H1 (cell line): ENCODE measurements around the gene DNAJC27. TPM values are rescaled to one million over a fixed set of nuclear protein-coding genes. Genes with fewer than 3 reads are reported as not detected.

Experiments
- ASH2L ChIP-seq: fragments of 200-600, 300-600 bp; sonication (generic); IDR thresholded peaks from one replicate; pipeline ENCODE4 v1.7.1; 2017; ENCODE audit warnings: low read length
- BACH1 ChIP-seq: IDR thresholded peaks from 2 replicates; pipeline ENCODE4 v1.6.1; 2012; ENCODE audit warnings: low read length, improper control_type of control experiment
- CHD1 ChIP-seq: IDR thresholded peaks from 2 replicates; pipeline ENCODE4 v1.6.1; 2012; ENCODE audit warnings: low read depth, low read length, improper control_type of control experiment
- polyA plus RNA-seq, 7 experiments: library from polyadenylated mRNA; depleted of rRNA in 3 of 7; stranded (reverse) in 5 of 7; unstranded in 2 of 7; fragments of >200 nt in 5 of 7; fragments of 200-250 nt in 2 of 7; gene quantifications; 1 replicate in 5 of 7; 2 replicates in 1 of 7; 4 replicates in 1 of 7; pipeline versions ENCODE4 v1.2.1 to v1.2.3, GENCODE V29; 2011 to 2013; ENCODE audit warnings: missing spikeins in 2 of 7, mixed read lengths in 2 of 7
- total RNA-seq: library from RNA; stranded (reverse); fragmentation: NEBNext Ultra II Directional; extraction: Animal tissue kit (Norgen Biotek cat#: 25700); gene quantifications from 2 replicates; pipeline ENCODE4 v1.2.1, GENCODE V29; 2021
- TF ChIP-seq, protein P1 (sequence below): fragments of 300-600 bp; sonication (generic); IDR thresholded peaks from 2 replicates; pipeline ENCODE4 v1.7.1; 2012; ENCODE audit warnings: low read length, moderate library complexity, mild to moderate bottlenecking, inconsistent platforms; ENCODE audit not compliant: insufficient replicate concordance
- TF ChIP-seq, protein P2 (sequence below): IDR thresholded peaks from 2 replicates; pipeline ENCODE4 v1.6.1; 2012; ENCODE audit warnings: low read length, inconsistent platforms

The DNAJC27 gene
- total and polyA plus RNA-seq, 2 of the 8 experiments (the other 6 are each of a cell fraction or from before 2014, with no cell fraction given): 1.4 to 4.5 TPM

DNA sequence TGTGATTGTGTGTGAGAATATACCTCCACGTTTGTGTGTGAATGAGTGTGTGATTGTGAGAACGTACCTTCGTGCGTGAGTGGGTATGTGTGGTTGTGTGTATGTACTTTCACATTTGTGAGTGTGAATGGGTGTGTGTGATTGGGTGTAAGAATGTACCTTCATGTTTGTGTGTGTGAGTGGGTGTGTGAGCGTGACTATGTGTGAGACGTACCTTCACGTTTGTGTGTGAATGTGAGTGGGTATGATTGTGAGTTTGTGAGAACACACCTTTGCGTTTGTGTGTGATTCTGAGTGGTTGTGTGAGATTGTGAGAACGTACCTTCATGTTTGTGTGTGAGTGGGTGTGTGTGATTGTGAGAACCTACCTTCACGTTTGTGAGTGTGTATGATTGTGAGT, 45.9 kb downstream of the DNAJC27 start (continued):
- TF ChIP-seq, protein P1, sequence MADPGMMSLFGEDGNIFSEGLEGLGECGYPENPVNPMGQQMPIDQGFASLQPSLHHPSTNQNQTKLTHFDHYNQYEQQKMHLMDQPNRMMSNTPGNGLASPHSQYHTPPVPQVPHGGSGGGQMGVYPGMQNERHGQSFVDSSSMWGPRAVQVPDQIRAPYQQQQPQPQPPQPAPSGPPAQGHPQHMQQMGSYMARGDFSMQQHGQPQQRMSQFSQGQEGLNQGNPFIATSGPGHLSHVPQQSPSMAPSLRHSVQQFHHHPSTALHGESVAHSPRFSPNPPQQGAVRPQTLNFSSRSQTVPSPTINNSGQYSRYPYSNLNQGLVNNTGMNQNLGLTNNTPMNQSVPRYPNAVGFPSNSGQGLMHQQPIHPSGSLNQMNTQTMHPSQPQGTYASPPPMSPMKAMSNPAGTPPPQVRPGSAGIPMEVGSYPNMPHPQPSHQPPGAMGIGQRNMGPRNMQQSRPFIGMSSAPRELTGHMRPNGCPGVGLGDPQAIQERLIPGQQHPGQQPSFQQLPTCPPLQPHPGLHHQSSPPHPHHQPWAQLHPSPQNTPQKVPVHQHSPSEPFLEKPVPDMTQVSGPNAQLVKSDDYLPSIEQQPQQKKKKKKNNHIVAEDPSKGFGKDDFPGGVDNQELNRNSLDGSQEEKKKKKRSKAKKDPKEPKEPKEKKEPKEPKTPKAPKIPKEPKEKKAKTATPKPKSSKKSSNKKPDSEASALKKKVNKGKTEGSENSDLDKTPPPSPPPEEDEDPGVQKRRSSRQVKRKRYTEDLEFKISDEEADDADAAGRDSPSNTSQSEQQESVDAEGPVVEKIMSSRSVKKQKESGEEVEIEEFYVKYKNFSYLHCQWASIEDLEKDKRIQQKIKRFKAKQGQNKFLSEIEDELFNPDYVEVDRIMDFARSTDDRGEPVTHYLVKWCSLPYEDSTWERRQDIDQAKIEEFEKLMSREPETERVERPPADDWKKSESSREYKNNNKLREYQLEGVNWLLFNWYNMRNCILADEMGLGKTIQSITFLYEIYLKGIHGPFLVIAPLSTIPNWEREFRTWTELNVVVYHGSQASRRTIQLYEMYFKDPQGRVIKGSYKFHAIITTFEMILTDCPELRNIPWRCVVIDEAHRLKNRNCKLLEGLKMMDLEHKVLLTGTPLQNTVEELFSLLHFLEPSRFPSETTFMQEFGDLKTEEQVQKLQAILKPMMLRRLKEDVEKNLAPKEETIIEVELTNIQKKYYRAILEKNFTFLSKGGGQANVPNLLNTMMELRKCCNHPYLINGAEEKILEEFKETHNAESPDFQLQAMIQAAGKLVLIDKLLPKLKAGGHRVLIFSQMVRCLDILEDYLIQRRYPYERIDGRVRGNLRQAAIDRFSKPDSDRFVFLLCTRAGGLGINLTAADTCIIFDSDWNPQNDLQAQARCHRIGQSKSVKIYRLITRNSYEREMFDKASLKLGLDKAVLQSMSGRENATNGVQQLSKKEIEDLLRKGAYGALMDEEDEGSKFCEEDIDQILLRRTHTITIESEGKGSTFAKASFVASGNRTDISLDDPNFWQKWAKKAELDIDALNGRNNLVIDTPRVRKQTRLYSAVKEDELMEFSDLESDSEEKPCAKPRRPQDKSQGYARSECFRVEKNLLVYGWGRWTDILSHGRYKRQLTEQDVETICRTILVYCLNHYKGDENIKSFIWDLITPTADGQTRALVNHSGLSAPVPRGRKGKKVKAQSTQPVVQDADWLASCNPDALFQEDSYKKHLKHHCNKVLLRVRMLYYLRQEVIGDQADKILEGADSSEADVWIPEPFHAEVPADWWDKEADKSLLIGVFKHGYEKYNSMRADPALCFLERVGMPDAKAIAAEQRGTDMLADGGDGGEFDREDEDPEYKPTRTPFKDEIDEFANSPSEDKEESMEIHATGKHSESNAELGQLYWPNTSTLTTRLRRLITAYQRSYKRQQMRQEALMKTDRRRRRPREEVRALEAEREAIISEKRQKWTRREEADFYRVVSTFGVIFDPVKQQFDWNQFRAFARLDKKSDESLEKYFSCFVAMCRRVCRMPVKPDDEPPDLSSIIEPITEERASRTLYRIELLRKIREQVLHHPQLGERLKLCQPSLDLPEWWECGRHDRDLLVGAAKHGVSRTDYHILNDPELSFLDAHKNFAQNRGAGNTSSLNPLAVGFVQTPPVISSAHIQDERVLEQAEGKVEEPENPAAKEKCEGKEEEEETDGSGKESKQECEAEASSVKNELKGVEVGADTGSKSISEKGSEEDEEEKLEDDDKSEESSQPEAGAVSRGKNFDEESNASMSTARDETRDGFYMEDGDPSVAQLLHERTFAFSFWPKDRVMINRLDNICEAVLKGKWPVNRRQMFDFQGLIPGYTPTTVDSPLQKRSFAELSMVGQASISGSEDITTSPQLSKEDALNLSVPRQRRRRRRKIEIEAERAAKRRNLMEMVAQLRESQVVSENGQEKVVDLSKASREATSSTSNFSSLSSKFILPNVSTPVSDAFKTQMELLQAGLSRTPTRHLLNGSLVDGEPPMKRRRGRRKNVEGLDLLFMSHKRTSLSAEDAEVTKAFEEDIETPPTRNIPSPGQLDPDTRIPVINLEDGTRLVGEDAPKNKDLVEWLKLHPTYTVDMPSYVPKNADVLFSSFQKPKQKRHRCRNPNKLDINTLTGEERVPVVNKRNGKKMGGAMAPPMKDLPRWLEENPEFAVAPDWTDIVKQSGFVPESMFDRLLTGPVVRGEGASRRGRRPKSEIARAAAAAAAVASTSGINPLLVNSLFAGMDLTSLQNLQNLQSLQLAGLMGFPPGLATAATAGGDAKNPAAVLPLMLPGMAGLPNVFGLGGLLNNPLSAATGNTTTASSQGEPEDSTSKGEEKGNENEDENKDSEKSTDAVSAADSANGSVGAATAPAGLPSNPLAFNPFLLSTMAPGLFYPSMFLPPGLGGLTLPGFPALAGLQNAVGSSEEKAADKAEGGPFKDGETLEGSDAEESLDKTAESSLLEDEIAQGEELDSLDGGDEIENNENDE: no peak
- TF ChIP-seq CHD1: no peak
- no peak for TF ChIP-seq ASH2L
- no peak for TF ChIP-seq BACH1
- TF ChIP-seq, protein P2, sequence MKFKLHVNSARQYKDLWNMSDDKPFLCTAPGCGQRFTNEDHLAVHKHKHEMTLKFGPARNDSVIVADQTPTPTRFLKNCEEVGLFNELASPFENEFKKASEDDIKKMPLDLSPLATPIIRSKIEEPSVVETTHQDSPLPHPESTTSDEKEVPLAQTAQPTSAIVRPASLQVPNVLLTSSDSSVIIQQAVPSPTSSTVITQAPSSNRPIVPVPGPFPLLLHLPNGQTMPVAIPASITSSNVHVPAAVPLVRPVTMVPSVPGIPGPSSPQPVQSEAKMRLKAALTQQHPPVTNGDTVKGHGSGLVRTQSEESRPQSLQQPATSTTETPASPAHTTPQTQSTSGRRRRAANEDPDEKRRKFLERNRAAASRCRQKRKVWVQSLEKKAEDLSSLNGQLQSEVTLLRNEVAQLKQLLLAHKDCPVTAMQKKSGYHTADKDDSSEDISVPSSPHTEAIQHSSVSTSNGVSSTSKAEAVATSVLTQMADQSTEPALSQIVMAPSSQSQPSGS: no peak
